Right atrium auricular region (tissue), 2 donors: ENCODE results near the gene EBF3. TPM values are rescaled to one million over a fixed set of nuclear protein-coding genes. Genes with fewer than 3 reads are reported as not detected.

ENCODE experiments used
- DNase-seq: peaks from one replicate; pipeline ENCODE4 v3.0.0-alpha.2; 2019; ENCODE audit warnings: low spot score
- H3K27ac ChIP-seq, 2 donors: fragments of 200-600 bp; sonication (generic); 1 replicate in 1 of 2; 2 replicates in 1 of 2; pipeline ENCODE4 v1.5.1; 2016 to 2019
- H3K27me3 ChIP-seq, 2 donors: fragments of 200-600 bp; sonication (generic); one replicate each; pipeline versions ENCODE4 v1.5.1 to v1.6.0; 2017 to 2019
- H3K36me3 ChIP-seq: fragments of 200-600 bp; sonication (generic); one replicate; pipeline ENCODE4 v1.5.1; 2016
- H3K4me1 ChIP-seq, 2 donors: fragments of 200-600 bp; sonication (generic); one replicate each; pipeline versions ENCODE4 v1.5.1 to v1.6.0; 2017 to 2019
- H3K4me3 ChIP-seq, 2 donors: fragments of 200-600 bp; sonication (generic); 1 replicate in 1 of 2; 2 replicates in 1 of 2; pipeline ENCODE4 v1.5.1; 2017 to 2019; ENCODE audit warnings: mild to moderate bottlenecking in 1 of 2, moderate library complexity in 1 of 2
- H3K9me3 ChIP-seq, 2 donors: fragments of 200-600 bp; sonication (generic); one replicate each; pipeline ENCODE4 v1.5.1; 2019
- total RNA-seq, 2 donors: library from RNA; depleted of rRNA; stranded (reverse); fragments of >200 nt; gene quantifications; one replicate each; pipeline ENCODE4 v1.1.0, GENCODE V29; 2016
- TF ChIP-seq, protein P1 (sequence below), 2 donors: fragments of 200-600 bp; sonication (generic); IDR thresholded peaks; one replicate each; pipeline ENCODE4 v1.5.1; 2019; ENCODE audit warnings: antibody characterized with exemption in 2 of 2

The EBF3 gene
- total RNA-seq, 2 donors from 2014 or later: 5.8 to 6.9 TPM

DNA sequence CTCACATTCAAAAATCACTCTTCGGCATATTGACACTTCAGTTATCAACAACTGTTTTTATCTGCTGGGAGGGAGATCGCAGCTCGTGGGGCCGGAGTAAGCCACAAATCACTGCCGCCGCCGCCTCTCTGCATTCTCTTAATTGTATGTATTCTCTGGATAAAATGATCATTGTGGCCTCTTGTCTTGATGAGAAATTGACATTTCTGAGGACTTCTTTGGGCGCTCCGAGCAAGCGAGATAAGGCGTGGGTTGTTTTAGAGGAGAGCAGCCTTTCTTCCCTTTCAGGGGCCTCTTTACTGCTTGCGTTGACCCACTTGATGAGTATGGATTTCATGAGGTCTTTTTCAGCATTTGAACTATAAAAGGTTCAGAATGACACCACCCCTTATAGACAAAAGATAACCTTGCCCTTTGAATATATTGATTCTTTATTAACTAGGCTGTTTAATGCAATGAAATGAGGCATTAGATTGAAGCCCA is 130.6 kb downstream of the EBF3 start:
- Histone ChIP-seq H3K4me1 (no peaks in the 10 kb centered on the region), H3K4me3 (no peak overlapping the region), H3K27me3 (no peaks in the 10 kb centered on the region), H3K36me3 (no peaks in the 10 kb centered on the region), H3K27ac (no peak overlapping the region), H3K9me3 (no peaks in the 10 kb centered on the region)
- TF ChIP-seq, protein P1, sequence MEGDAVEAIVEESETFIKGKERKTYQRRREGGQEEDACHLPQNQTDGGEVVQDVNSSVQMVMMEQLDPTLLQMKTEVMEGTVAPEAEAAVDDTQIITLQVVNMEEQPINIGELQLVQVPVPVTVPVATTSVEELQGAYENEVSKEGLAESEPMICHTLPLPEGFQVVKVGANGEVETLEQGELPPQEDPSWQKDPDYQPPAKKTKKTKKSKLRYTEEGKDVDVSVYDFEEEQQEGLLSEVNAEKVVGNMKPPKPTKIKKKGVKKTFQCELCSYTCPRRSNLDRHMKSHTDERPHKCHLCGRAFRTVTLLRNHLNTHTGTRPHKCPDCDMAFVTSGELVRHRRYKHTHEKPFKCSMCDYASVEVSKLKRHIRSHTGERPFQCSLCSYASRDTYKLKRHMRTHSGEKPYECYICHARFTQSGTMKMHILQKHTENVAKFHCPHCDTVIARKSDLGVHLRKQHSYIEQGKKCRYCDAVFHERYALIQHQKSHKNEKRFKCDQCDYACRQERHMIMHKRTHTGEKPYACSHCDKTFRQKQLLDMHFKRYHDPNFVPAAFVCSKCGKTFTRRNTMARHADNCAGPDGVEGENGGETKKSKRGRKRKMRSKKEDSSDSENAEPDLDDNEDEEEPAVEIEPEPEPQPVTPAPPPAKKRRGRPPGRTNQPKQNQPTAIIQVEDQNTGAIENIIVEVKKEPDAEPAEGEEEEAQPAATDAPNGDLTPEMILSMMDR (IDR thresholded peaks at IDR 0.05): no peak
- DNase-seq: no peak

DNA sequence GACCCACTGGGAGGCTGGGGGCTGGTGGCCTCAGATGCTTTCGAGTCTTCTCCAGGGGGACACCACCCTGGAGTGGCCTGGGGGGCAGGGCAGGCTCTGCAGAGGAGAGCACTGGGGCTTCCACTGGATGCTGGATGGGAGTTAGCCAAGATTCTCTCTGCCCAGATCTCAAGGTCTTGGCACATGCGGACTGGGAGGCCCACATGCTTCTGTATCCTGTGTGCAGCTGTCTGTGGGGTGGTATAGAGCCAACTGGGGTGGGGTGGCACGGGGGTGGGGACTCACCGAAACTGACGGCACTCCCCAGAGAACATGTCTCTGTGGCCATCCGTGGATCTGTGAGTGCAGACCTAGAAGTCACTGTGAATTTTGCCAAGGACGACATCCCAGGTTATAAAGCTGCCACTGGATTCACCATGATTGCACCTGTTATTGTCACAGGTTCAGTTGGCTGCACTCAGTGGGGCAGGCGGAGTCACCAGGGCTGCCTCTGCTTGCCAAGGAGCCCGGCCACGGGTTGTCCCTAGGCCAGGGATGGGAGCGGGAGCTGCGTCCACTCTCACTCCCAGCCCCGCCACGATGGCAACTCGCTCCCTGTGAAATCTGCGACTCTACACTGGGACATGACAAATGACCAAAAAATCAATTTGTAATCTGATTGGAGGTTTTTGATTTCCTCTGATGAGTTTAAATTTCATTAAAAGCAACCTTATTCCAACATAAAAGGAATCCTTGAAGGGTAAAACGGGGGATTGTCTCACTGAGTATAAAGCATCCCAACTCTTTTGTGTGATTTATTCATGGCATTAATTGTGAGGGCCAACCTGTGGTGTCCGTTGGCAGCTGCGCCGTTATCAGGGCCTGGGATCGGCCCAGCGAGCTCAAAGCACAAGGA is 131.3 kb downstream of the EBF3 start:
- DNase-seq: no peak
- Histone ChIP-seq H3K36me3 (no peaks in the 10 kb centered on the region), H3K4me3 (no peak overlapping the region), H3K9me3 (no peaks in the 10 kb centered on the region), H3K27ac (no peak overlapping the region), H3K27me3 (no peaks in the 10 kb centered on the region), H3K4me1 (no peaks in the 10 kb centered on the region)
- TF ChIP-seq, protein P1 (IDR thresholded peaks at IDR 0.05): no peak

DNA sequence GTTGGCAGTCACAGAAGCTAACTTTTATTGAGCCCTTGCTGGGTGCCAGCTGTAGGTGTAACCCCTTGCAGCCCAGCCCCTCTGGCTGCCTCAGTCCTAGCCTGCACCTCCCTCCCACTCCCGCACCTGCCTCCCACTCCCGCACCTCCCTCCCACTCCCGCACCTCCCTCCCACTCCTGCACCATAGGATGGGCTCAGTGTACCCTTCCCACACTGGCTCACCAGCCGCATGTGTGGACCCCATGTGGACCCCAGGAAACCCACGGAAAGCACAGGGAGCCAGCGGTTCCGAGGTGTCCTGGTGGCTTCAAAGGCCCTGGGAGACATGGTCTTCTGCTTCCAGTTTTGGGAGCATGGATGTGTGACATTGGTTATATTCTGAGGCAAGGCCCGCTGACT is 132.9 kb downstream of the EBF3 start:
- H3K27me3 ChIP-seq: no peaks in the 10 kb centered on the region
- no peaks in the 10 kb centered on the region for H3K9me3 ChIP-seq
- TF ChIP-seq, protein P1 (IDR thresholded peaks at IDR 0.05): no peak
- H3K4me1 ChIP-seq: no peaks in the 10 kb centered on the region
- DNase-seq: no peak
- H3K36me3 ChIP-seq: no peaks in the 10 kb centered on the region
- H3K27ac ChIP-seq: no peak overlapping the region
- no peak overlapping the region for H3K4me3 ChIP-seq

DNA sequence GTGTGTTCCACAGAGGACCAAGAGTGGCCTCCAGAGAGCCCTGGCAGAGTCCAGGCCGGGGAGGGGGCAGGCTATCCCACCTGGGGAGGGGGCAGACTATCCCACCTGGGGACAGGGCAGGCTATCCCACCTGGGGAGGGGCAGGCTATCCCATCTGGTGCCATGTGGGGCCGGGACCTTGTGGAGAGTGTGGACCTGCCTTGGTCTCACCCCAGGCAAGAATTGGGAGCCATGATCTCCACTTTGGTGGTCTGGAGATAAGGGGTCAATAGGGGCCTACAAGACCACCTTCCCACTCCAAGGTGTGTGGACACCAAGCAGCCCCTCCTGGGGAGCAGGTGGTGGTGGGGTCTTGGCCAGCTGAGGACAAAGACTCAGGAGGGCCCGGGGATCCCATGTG is 138.2 kb downstream of the EBF3 start:
- DNase-seq: peak; percentile 7
- H3K27ac ChIP-seq: no peak overlapping the region
- no peaks in the 10 kb centered on the region for H3K36me3 ChIP-seq
- H3K4me1 ChIP-seq: no peaks in the 10 kb centered on the region
- H3K4me3 ChIP-seq: no peak overlapping the region
- TF ChIP-seq, protein P1 (IDR thresholded peaks at IDR 0.05): no peak
- no peaks in the 10 kb centered on the region for H3K9me3 ChIP-seq
- no peaks in the 10 kb centered on the region for H3K27me3 ChIP-seq

DNA sequence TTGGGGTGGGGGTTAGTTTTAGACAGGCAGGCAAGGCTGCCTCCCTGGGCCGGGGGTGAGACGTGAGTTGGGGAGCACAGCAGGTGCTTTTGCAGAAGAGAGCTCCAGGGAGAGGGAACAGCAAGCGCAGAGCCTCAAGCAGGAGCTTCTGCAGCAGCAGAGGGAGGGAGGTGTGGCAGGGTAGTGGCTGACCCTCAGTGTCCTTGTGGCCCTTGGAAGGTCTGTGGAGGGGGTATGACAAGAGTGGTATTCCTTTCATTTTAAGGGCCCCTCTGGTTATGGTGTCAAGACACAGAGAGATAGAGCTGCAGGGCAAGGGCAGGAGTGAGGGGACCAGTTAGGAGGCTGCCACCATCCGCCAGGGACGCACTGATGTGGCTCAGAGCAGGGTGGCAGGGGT is 138.9 kb downstream of the EBF3 start:
- TF ChIP-seq, protein P1 (IDR thresholded peaks at IDR 0.05): no peak
- Histone ChIP-seq H3K9me3 (no peaks in the 10 kb centered on the region), H3K36me3 (no peaks in the 10 kb centered on the region), H3K4me3 (no peak overlapping the region), H3K4me1 (no peaks in the 10 kb centered on the region), H3K27ac (no peak overlapping the region), H3K27me3 (no peaks in the 10 kb centered on the region)
- DNase-seq: no peak
